GM12892 (cell line): ENCODE results near the gene CTBP2.

Experiments
- POLR2A ChIP-seq: IDR thresholded peaks from 2 replicates; pipeline ENCODE4 v1.6.1; 2011; ENCODE audit warnings: low read depth, low read length, control low read depth
- POLR2AphosphoS5 ChIP-seq: IDR thresholded peaks from 2 replicates; pipeline ENCODE4 v1.6.1; 2011; ENCODE audit warnings: low read depth, low read length, control low read depth
- TAF1 ChIP-seq: IDR thresholded peaks from 2 replicates; pipeline ENCODE4 v1.6.1; 2011; ENCODE audit warnings: low read depth, mild to moderate bottlenecking, control low read depth, low read length, borderline replicate concordance

- TF ChIP-seq TAF1, result no peak
- TF ChIP-seq POLR2A, result no peak
- TF ChIP-seq POLR2AphosphoS5, result no peak
Measured at GRCh38 chr10:125154529-125154928, 5.8 kb downstream of the CTBP2 start.
